ENCODE data around the gene CARD11. TPM values are rescaled to one million over a fixed set of nuclear protein-coding genes. Genes with fewer than 3 reads are reported as not detected.

Gene CARD11
- total and polyA plus RNA-seq, 2 experiments from 2014 or later: 17.7 to 29.0 TPM

DNA sequence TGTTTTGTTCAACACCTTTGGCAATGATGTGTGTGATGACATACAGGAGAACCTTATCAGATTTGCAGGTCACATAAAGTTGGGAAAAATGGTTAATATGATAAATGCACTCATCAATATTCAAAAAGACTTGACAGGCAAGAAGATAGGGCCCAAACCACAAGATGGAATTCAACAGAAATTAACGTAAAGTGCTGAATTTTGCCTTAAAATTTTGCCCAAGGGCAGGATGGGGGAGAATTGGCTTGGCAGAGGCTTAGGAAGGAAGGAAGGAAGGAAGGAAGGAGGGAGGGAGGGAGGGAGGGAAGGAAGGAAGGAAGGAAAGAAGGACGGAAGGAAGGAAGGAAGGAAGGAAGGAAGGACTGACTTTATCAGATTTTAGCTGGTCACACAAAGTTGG, 35.3 kb downstream of the CARD11 start:
- Histone ChIP-seq H3K27me3 (ENCODE audit: insufficient read depth) (no peaks in the 10 kb centered on the region), H3K4me1 (ENCODE audit: insufficient read depth) (no peaks in the 10 kb centered on the region), H2AFZ (no peak overlapping the region), H3K4me2 (no peak overlapping the region), H3K4me3 (no peak overlapping the region), H3K27ac (ENCODE audit: low read depth) (no peak overlapping the region), H4K20me1 (replicated peaks; ENCODE audit: insufficient read depth) (no peaks in the 10 kb centered on the region; the same call in 1 of the 2 replicates), H3K9me2 (ENCODE audit: insufficient read depth) (no peaks in the 10 kb centered on the region), H3F3A (replicated peaks; ENCODE audit: low read depth) (no peaks in the 10 kb centered on the region), H3K36me3 (ENCODE audit: insufficient read depth) (no peaks in the 10 kb centered on the region), H3K79me2 (replicated peaks; ENCODE audit: insufficient read depth) (peaks cover 5% of the 10 kb centered on the region; the same call in 1 of the 2 replicates)
- Mint-ChIP-seq H3K27ac (no peak overlapping the region), H3K4me1 (0 out of 3 replicates have a peak, but pooled peaks cover 2% of the 10 kb centered on the region), H3K9me3 (no peaks in the 10 kb centered on the region), H3K36me3 (ENCODE audit: low read depth) (no peaks in the 10 kb centered on the region; the same call in 2 of the 3 replicates), H3K4me3 (no peak overlapping the region), H3K27me3 (ENCODE audit: insufficient read depth, low read depth, poor library complexity) (peaks cover 4% of the 10 kb centered on the region)
- TF ChIP-seq NANOG (IDR thresholded peaks at IDR 0.05; ENCODE audit: borderline replicate concordance) (no peak), ETS1 (IDR thresholded peaks at IDR 0.05) (no peak), STAT1 (IDR thresholded peaks at IDR 0.05; ENCODE audit: unreplicated experiment) (no peak), POLR2AphosphoS5 (IDR thresholded peaks at IDR 0.05; ENCODE audit: low read depth) (no peak)
- ATAC-seq (no peak), DNase-seq (ENCODE audit: low spot score) (no peak)

- H3K79me2 ChIP-seq (replicated peaks; ENCODE audit: insufficient read depth): peaks cover 5% of the 10 kb centered on the region; the same call in 1 of the 2 replicates
- ATAC-seq: no peak
- no peaks in the 10 kb centered on the region for H3K4me1 ChIP-seq (ENCODE audit: insufficient read depth)
- no peaks in the 10 kb centered on the region for H3K9me2 ChIP-seq (ENCODE audit: insufficient read depth)
- Mint-ChIP-seq H3K27me3 (ENCODE audit: insufficient read depth, low read depth, poor library complexity) (peaks cover 4% of the 10 kb centered on the region), H3K36me3 (ENCODE audit: low read depth) (no peaks in the 10 kb centered on the region), H3K9me3 (no peaks in the 10 kb centered on the region), H3K4me1 (0 out of 3 replicates have a peak, but pooled peaks cover 2% of the 10 kb centered on the region), H3K4me3 (no peak overlapping the region), H3K27ac (no peak overlapping the region)
- no peak overlapping the region for H3K4me3 ChIP-seq
- no peaks in the 10 kb centered on the region for H3F3A ChIP-seq (replicated peaks; ENCODE audit: low read depth)
- no peak overlapping the region for H3K4me2 ChIP-seq
- H3K36me3 ChIP-seq (ENCODE audit: insufficient read depth): no peaks in the 10 kb centered on the region
- H2AFZ ChIP-seq: no peak overlapping the region
- H4K20me1 ChIP-seq (replicated peaks; ENCODE audit: insufficient read depth): no peaks in the 10 kb centered on the region; the same call in 1 of the 2 replicates
- TF ChIP-seq, protein P1, sequence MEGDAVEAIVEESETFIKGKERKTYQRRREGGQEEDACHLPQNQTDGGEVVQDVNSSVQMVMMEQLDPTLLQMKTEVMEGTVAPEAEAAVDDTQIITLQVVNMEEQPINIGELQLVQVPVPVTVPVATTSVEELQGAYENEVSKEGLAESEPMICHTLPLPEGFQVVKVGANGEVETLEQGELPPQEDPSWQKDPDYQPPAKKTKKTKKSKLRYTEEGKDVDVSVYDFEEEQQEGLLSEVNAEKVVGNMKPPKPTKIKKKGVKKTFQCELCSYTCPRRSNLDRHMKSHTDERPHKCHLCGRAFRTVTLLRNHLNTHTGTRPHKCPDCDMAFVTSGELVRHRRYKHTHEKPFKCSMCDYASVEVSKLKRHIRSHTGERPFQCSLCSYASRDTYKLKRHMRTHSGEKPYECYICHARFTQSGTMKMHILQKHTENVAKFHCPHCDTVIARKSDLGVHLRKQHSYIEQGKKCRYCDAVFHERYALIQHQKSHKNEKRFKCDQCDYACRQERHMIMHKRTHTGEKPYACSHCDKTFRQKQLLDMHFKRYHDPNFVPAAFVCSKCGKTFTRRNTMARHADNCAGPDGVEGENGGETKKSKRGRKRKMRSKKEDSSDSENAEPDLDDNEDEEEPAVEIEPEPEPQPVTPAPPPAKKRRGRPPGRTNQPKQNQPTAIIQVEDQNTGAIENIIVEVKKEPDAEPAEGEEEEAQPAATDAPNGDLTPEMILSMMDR (conservative IDR thresholded peaks at IDR 0.05; ENCODE audit: low read depth in 2 of 2): no peak
- H3K27ac ChIP-seq (ENCODE audit: low read depth): no peak overlapping the region
- no peak for DNase-seq (ENCODE audit: low spot score)
- no peaks in the 10 kb centered on the region for H3K27me3 ChIP-seq (ENCODE audit: insufficient read depth)
These were observed 36.0 kb downstream of the CARD11 start for GRCh38 chr7:3007696-3008095.

DNA sequence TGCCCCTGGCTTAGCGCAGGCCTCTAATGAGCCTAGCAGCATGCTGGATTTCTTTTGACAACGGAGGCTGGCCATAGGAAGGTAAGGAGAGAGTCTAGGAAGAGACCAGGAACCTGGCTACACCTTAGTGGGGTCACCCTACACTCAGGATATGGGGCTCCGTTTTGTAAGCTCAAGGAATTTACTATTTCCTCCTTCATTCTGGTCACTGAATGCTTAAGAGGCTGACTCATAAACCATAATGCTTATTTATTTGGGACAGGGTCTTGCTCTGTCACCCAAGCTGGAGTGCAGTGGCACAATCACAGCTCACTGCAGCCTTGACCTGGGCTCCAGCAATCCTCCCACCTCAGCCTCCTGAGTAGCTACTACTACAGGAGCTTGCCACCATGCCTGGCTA, 38.4 kb downstream of the CARD11 start:
- no peak overlapping the region for H3K4me3 ChIP-seq
- H3K4me2 ChIP-seq: no peak overlapping the region
- Mint-ChIP-seq H3K36me3 (ENCODE audit: low read depth) (no peaks in the 10 kb centered on the region), H3K4me3 (no peak overlapping the region), H3K4me1 (peaks cover 4% of the 10 kb centered on the region; the same call in 1 of the 3 replicates), H3K9me3 (no peaks in the 10 kb centered on the region), H3K27ac (no peak overlapping the region), H3K27me3 (ENCODE audit: insufficient read depth, low read depth, poor library complexity) (peaks cover 4% of the 10 kb centered on the region)
- no peaks in the 10 kb centered on the region for H3F3A ChIP-seq (replicated peaks; ENCODE audit: low read depth)
- H3K27me3 ChIP-seq (ENCODE audit: insufficient read depth): no peaks in the 10 kb centered on the region
- no peak for TF ChIP-seq NANOG (IDR thresholded peaks at IDR 0.05; ENCODE audit: borderline replicate concordance)
- TF ChIP-seq ZNF114 (CRISPR knock-in tag; IDR thresholded peaks at IDR 0.05): no peak
- TF ChIP-seq POLR2AphosphoS5 (IDR thresholded peaks at IDR 0.05; ENCODE audit: low read depth): no peak
- no peak for TF ChIP-seq CREB1 (CRISPR knock-in tag; IDR thresholded peaks at IDR 0.05; ENCODE audit: low read depth)
- no peak for TF ChIP-seq JUNB (IDR thresholded peaks at IDR 0.05; ENCODE audit: unreplicated experiment)
- no peak for TF ChIP-seq ETS1 (IDR thresholded peaks at IDR 0.05)
- no peaks in the 10 kb centered on the region for H3K4me1 ChIP-seq (ENCODE audit: insufficient read depth)
- no peak overlapping the region for H2AFZ ChIP-seq
- no peaks in the 10 kb centered on the region for H3K36me3 ChIP-seq (ENCODE audit: insufficient read depth)
- DNase-seq (ENCODE audit: low spot score) (no peak), ATAC-seq (no peak)
- no peaks in the 10 kb centered on the region for H3K9me2 ChIP-seq (ENCODE audit: insufficient read depth)
- H4K20me1 ChIP-seq (replicated peaks; ENCODE audit: insufficient read depth): no peaks in the 10 kb centered on the region
- peaks cover 5% of the 10 kb centered on the region; the same call in 1 of the 2 replicates for H3K79me2 ChIP-seq (replicated peaks; ENCODE audit: insufficient read depth)
- no peak overlapping the region for H3K27ac ChIP-seq (ENCODE audit: low read depth)
